ENCODE results near the gene BABAM1. TPM values are rescaled to one million over a fixed set of nuclear protein-coding genes. Genes with fewer than 3 reads are reported as not detected.

BABAM1 gene
- total and polyA plus RNA-seq, 9 of the 15 experiments (the other 6 are each of a cell fraction or from before 2014, with no cell fraction given): 14.7 to 160 (median 113) TPM

GRCh38 chr19:17244618-17245534 lies 22.4 kb upstream of the BABAM1 start (continued):
- TF ChIP-seq EHMT2 (IDR thresholded peaks at IDR 0.05) (no peak), REST (IDR thresholded peaks at IDR 0.05; ENCODE audit: borderline replicate concordance) (0 out of 2 replicates have a peak, but pooled peaks have one; percentile 17), REST (CRISPR knock-in tag; IDR thresholded peaks at IDR 0.05; ENCODE audit: low read depth) (no peak), ZBTB2 (IDR thresholded peaks at IDR 0.05) (no peak), ZFP1 (CRISPR knock-in tag; IDR thresholded peaks at IDR 0.05) (no peak), MCM5 (IDR thresholded peaks at IDR 0.05; ENCODE audit: low read depth) (no peak), CCNT2 (IDR thresholded peaks at IDR 0.05; ENCODE audit: borderline replicate concordance, extremely low read depth, insufficient read length, low read depth, low read length) (peak; percentile 17), ATF4 (CRISPR knock-in tag; IDR thresholded peaks at IDR 0.05) (no peak), BRCA1 (IDR thresholded peaks at IDR 0.05) (no peak), BRCA1 (CRISPR knock-in tag; IDR thresholded peaks at IDR 0.05) (no peak), KLF6 (CRISPR knock-in tag; IDR thresholded peaks at IDR 0.05; ENCODE audit: borderline replicate concordance) (no peak), ESRRA (IDR thresholded peaks at IDR 0.05; ENCODE audit: borderline replicate concordance, low read depth) (peak; percentile 99)

Data from K562 (cell line).